Loucy (cell line): ENCODE results near the gene CSPG5.

Source experiments
- H2AFZ ChIP-seq: fragments of 200-600 bp; sonication (generic); 2 replicates; pipeline ENCODE4 v1.6.0; 2016; ENCODE audit warnings: antibody characterized with exemption, mild to moderate bottlenecking, low read length, moderate library complexity
- H3F3A ChIP-seq: fragments of 200-600 bp; 2 replicates; pipeline ENCODE4 v1.6.0; 2016; ENCODE audit warnings: antibody characterized with exemption, low read depth, mild to moderate bottlenecking
- H3K27me3 ChIP-seq: fragments of 200-600 bp; sonication (generic); 2 replicates; pipeline ENCODE4 v1.6.1; 2014; ENCODE audit warnings: low read length, mild to moderate bottlenecking; ENCODE audit not compliant: insufficient read depth, poor library complexity, severe bottlenecking
- H3K36me3 ChIP-seq: fragments of 200-600 bp; sonication (generic); 2 replicates; pipeline ENCODE4 v1.6.1; 2016; ENCODE audit warnings: low read length; ENCODE audit not compliant: insufficient read depth
- H3K4me1 ChIP-seq: fragments of 200-600 bp; sonication (generic); 2 replicates; pipeline ENCODE4 v1.5.1; 2014; ENCODE audit warnings: low read length, mild to moderate bottlenecking; ENCODE audit not compliant: insufficient read depth, poor library complexity, severe bottlenecking
- H3K4me2 ChIP-seq: fragments of 200-600 bp; sonication (generic); 2 replicates; pipeline ENCODE4 v1.6.0; 2014; ENCODE audit warnings: antibody characterized with exemption, low read length, low read depth, mild to moderate bottlenecking; ENCODE audit not compliant: poor library complexity, severe bottlenecking
- H3K4me3 ChIP-seq: fragments of 200-600 bp; sonication (generic); 2 replicates; pipeline ENCODE4 v1.5.1; 2014; ENCODE audit warnings: low read length, mild to moderate bottlenecking, mixed read lengths; ENCODE audit not compliant: poor library complexity, severe bottlenecking
- H3K79me2 ChIP-seq: fragments of 200-600 bp; sonication (generic); 2 replicates; pipeline ENCODE4 v1.6.1; 2014; ENCODE audit warnings: low read length; ENCODE audit not compliant: insufficient read depth
- H3K9ac ChIP-seq: fragments of 200-600 bp; sonication (generic); 2 replicates; pipeline ENCODE4 v1.6.0; 2014; ENCODE audit warnings: mild to moderate bottlenecking, low read depth, low read length, moderate library complexity; ENCODE audit not compliant: poor library complexity, severe bottlenecking
- H3K9me2 ChIP-seq: fragments of 200-600 bp; sonication (generic); replicated peaks from 2 replicates; pipeline ENCODE4 v1.6.1; 2016; ENCODE audit warnings: low read depth, low read length, mixed read lengths
- H3K9me3 ChIP-seq: fragments of 200-600 bp; sonication (generic); 2 replicates; pipeline ENCODE4 v1.6.1; 2014; ENCODE audit warnings: mild to moderate bottlenecking, antibody characterized with exemption, low read length, low read depth; ENCODE audit not compliant: insufficient read depth
- H4K20me1 ChIP-seq: fragments of 200-600 bp; sonication (generic); 2 replicates; pipeline ENCODE4 v1.6.0; 2014; ENCODE audit warnings: antibody characterized with exemption, low read length, mild to moderate bottlenecking; ENCODE audit not compliant: insufficient read depth, poor library complexity, severe bottlenecking
- CTCF ChIP-seq: fragments of 200-600 bp; sonication (generic); conservative IDR thresholded peaks from 2 replicates; pipeline ENCODE4 v1.5.1; 2014; ENCODE audit warnings: mild to moderate bottlenecking, antibody characterized with exemption, low read length
- EZH2phosphoT487 ChIP-seq: fragments of 200-600 bp; IDR thresholded peaks from 2 replicates; pipeline ENCODE4 v1.6.1; 2018; ENCODE audit warnings: antibody characterized with exemption, mild to moderate bottlenecking, moderate library complexity, borderline replicate concordance

Gene CSPG5

GRCh38 chr3:47536221-47536891, 42.3 kb downstream of the CSPG5 start:
- no peak overlapping the region for H2AFZ ChIP-seq
- no peaks in the 10 kb centered on the region for H3K9me2 ChIP-seq
- H3K4me2 ChIP-seq: no peak overlapping the region
- H3F3A ChIP-seq: no peaks in the 10 kb centered on the region
- H3K9ac ChIP-seq: no peak overlapping the region
- H4K20me1 ChIP-seq: no peaks in the 10 kb centered on the region
- H3K4me3 ChIP-seq: no peak overlapping the region
- H3K36me3 ChIP-seq: no peaks in the 10 kb centered on the region
- no peak for TF ChIP-seq EZH2phosphoT487
- TF ChIP-seq CTCF: no peak
- no peaks in the 10 kb centered on the region for H3K9me3 ChIP-seq
- no peaks in the 10 kb centered on the region for H3K27me3 ChIP-seq
- H3K79me2 ChIP-seq: no peaks in the 10 kb centered on the region
- H3K4me1 ChIP-seq: no peaks in the 10 kb centered on the region

- no peak overlapping the region for H3K4me2 ChIP-seq
Measured at GRCh38 chr3:47533996-47534454, 44.6 kb downstream of the CSPG5 start.

GRCh38 chr3:47533481-47533880, 45.2 kb downstream of the CSPG5 start:
- no peak overlapping the region for H3K9ac ChIP-seq
- no peaks in the 10 kb centered on the region for H3K4me1 ChIP-seq
- no peaks in the 10 kb centered on the region for H3K9me3 ChIP-seq
- no peaks in the 10 kb centered on the region for H3K9me2 ChIP-seq
- no peaks in the 10 kb centered on the region for H3K27me3 ChIP-seq
- H3K4me2 ChIP-seq: no peak overlapping the region
- H2AFZ ChIP-seq: no peak overlapping the region
- no peak for TF ChIP-seq EZH2phosphoT487
- no peak for TF ChIP-seq CTCF
- H3K4me3 ChIP-seq: no peak overlapping the region
- H4K20me1 ChIP-seq: no peaks in the 10 kb centered on the region
- H3K79me2 ChIP-seq: no peaks in the 10 kb centered on the region
- no peaks in the 10 kb centered on the region for H3F3A ChIP-seq
- H3K36me3 ChIP-seq: no peaks in the 10 kb centered on the region

More at GRCh38 chr3:47533996-47534454, 44.6 kb downstream of the CSPG5 start:
- Histone ChIP-seq H3K79me2 (no peaks in the 10 kb centered on the region), H3K4me1 (no peaks in the 10 kb centered on the region), H2AFZ (no peak overlapping the region), H3K9me3 (no peaks in the 10 kb centered on the region), H3K4me3 (no peak overlapping the region), H4K20me1 (no peaks in the 10 kb centered on the region), H3F3A (no peaks in the 10 kb centered on the region), H3K9ac (no peak overlapping the region), H3K9me2 (no peaks in the 10 kb centered on the region), H3K27me3 (no peaks in the 10 kb centered on the region), H3K36me3 (no peaks in the 10 kb centered on the region)
- TF ChIP-seq CTCF: no peak
- no peak for TF ChIP-seq EZH2phosphoT487
